GM12878 (cell line): ENCODE results near the gene SLC1A1. TPM values are rescaled to one million over a fixed set of nuclear protein-coding genes. Genes with fewer than 3 reads are reported as not detected.

Experiments
- ASH2L ChIP-seq: fragments of 300-600, 200-600 bp; sonication (generic); IDR thresholded peaks from 2 replicates; pipeline ENCODE4 v1.6.1; 2017; ENCODE audit warnings: low read depth, mild to moderate bottlenecking, borderline replicate concordance
- CHD2 ChIP-seq: IDR thresholded peaks from 2 replicates; pipeline ENCODE4 v1.6.1; 2011; ENCODE audit warnings: low read depth, low read length, improper control_type of control experiment, borderline replicate concordance
- DPF2 ChIP-seq: fragments of 450-650 bp; IDR thresholded peaks from 2 replicates; pipeline ENCODE4 v1.6.1; 2017; ENCODE audit warnings: mild to moderate bottlenecking
- EED ChIP-seq: sonication (generic); IDR thresholded peaks from 2 replicates; pipeline ENCODE4 v1.6.1; 2016; ENCODE audit warnings: antibody characterized with exemption, low read depth
- EGR1 ChIP-seq, 2 experiments: IDR thresholded peaks; 1 replicate in 1 of 2; 2 replicates in 1 of 2; pipeline ENCODE4 v1.6.1; 2011 to 2012; ENCODE audit warnings: low read depth in 2 of 2, low read length in 2 of 2, borderline replicate concordance in 1 of 2, mild to moderate bottlenecking in 1 of 2, moderate library complexity in 1 of 2
- GATAD2B ChIP-seq: fragments of 450-650 bp; conservative IDR thresholded peaks from 2 replicates; pipeline ENCODE4 v1.6.1; 2017; ENCODE audit warnings: low read depth, mild to moderate bottlenecking, moderate library complexity
- HDGF ChIP-seq: fragments of 450-650 bp; IDR thresholded peaks from 2 replicates; pipeline ENCODE4 v1.6.1; 2016; ENCODE audit warnings: antibody characterized with exemption
- IRF4 ChIP-seq: IDR thresholded peaks from 2 replicates; pipeline ENCODE4 v1.6.1; 2011; ENCODE audit warnings: low read depth, low read length
- KLF5 ChIP-seq: fragments of 450-650 bp; IDR thresholded peaks from 2 replicates; pipeline ENCODE4 v1.6.1; 2014; ENCODE audit warnings: mild to moderate bottlenecking; ENCODE audit not compliant: partially characterized antibody
- MYB ChIP-seq: fragments of 150-350 bp; IDR thresholded peaks from 2 replicates; pipeline ENCODE4 v1.6.1; 2014; ENCODE audit warnings: mild to moderate bottlenecking, low read depth, low read length, borderline replicate concordance
- MYC ChIP-seq: IDR thresholded peaks from 2 replicates; pipeline ENCODE4 v1.6.1; 2011; ENCODE audit warnings: mild to moderate bottlenecking, low read length, moderate library complexity, inconsistent platforms; ENCODE audit not compliant: insufficient read depth, insufficient replicate concordance, insufficient read length, severe bottlenecking
- NFIC ChIP-seq: IDR thresholded peaks from 2 replicates; pipeline ENCODE4 v1.6.1; 2012; ENCODE audit warnings: low read depth, mild to moderate bottlenecking, inconsistent platforms, low read length, moderate library complexity
- NFYA ChIP-seq: IDR thresholded peaks from 2 replicates; pipeline ENCODE4 v1.6.1; 2011; ENCODE audit warnings: low read depth, mild to moderate bottlenecking, low read length, improper control_type of control experiment, borderline replicate concordance
- RAD21 ChIP-seq: IDR thresholded peaks from 2 replicates; pipeline ENCODE4 v1.6.1; 2011; ENCODE audit warnings: mild to moderate bottlenecking, low read depth, low read length, moderate library complexity; ENCODE audit not compliant: insufficient read depth
- RB1 ChIP-seq: fragments of 450-650 bp; formaldehyde crosslinking; IDR thresholded peaks from 2 replicates; pipeline ENCODE4 v1.6.1; 2017; ENCODE audit warnings: mild to moderate bottlenecking, borderline replicate concordance
- RUNX3 ChIP-seq: IDR thresholded peaks from 2 replicates; pipeline ENCODE4 v1.6.1; 2012; ENCODE audit warnings: low read length, inconsistent platforms
- SMC3 ChIP-seq: IDR thresholded peaks from 2 replicates; pipeline ENCODE4 v1.6.1; 2011; ENCODE audit warnings: low read length, improper control_type of control experiment, borderline replicate concordance
- SPI1 ChIP-seq: IDR thresholded peaks from 2 replicates; pipeline ENCODE4 v1.6.1; 2011; ENCODE audit warnings: low read depth, mild to moderate bottlenecking, low read length, moderate library complexity, borderline replicate concordance; ENCODE audit not compliant: insufficient read depth
- YY1 ChIP-seq: IDR thresholded peaks from 2 replicates; pipeline ENCODE4 v1.6.1; 2011; ENCODE audit warnings: low read depth, mild to moderate bottlenecking, low read length
- ZNF207 ChIP-seq: fragments of 450-650 bp; IDR thresholded peaks from 2 replicates; pipeline ENCODE4 v1.6.1; 2014; ENCODE audit warnings: antibody characterized with exemption, mild to moderate bottlenecking, borderline replicate concordance
- ZNF274 ChIP-seq: IDR thresholded peaks from one replicate; pipeline ENCODE4 v1.8.0; 2011; ENCODE audit not compliant: insufficient read length, insufficient read depth
- ZSCAN29 ChIP-seq: fragments of 450-650 bp; IDR thresholded peaks from 2 replicates; pipeline ENCODE4 v1.6.1; 2017; ENCODE audit warnings: mild to moderate bottlenecking, moderate library complexity
- polyA plus RNA-seq, 11 experiments: library from polyadenylated mRNA; depleted of rRNA in 4 of 11; unstranded in 6 of 11; stranded (reverse) in 5 of 11; fragments of >200 nt; fragmentation: Nextera tagmentation in 4 of 11; fragmentation: Illumina TruSeq in 1 of 11; extraction: Ambion mirVana in 4 of 11; extraction: Trizol in 1 of 11; gene quantifications; 1 replicate in 1 of 11; 2 replicates in 10 of 11; pipeline versions ENCODE4 v1.2.1 to v1.2.3, GENCODE V29; 2011 to 2016; ENCODE audit warnings: inconsistent platforms in 2 of 11, missing spikeins in 2 of 11, low read depth in 1 of 11
- total RNA-seq, 4 experiments: library from RNA; depleted of rRNA in 3 of 4; stranded (reverse); fragments of >200 nt in 3 of 4; fragmentation: Illumina TruSeq in 1 of 4; extraction: Trizol in 1 of 4; gene quantifications; 2 replicates each; pipeline versions ENCODE4 v1.2.1 to v1.2.3, GENCODE V29; 2013 to 2021
- TF ChIP-seq, protein P1 (sequence below): fragments of 450-650 bp; conservative IDR thresholded peaks from 2 replicates; pipeline ENCODE4 v1.6.1; 2017; ENCODE audit warnings: mild to moderate bottlenecking, moderate library complexity
- TF ChIP-seq, protein P2 (sequence below): fragments of 450-650 bp; IDR thresholded peaks from 2 replicates; pipeline ENCODE4 v1.6.1; 2016; ENCODE audit warnings: mild to moderate bottlenecking
- TF ChIP-seq, protein P3 (sequence below): fragments of 150-350 bp; IDR thresholded peaks from 2 replicates; pipeline ENCODE4 v1.6.1; 2014; ENCODE audit warnings: mild to moderate bottlenecking, low read depth, low read length

The SLC1A1 gene
- total and polyA plus RNA-seq, 10 of the 15 experiments (the other 5 are each of a cell fraction or from before 2014, with no cell fraction given): 4.2 to 24.9 (median 18.3) TPM

DNA sequence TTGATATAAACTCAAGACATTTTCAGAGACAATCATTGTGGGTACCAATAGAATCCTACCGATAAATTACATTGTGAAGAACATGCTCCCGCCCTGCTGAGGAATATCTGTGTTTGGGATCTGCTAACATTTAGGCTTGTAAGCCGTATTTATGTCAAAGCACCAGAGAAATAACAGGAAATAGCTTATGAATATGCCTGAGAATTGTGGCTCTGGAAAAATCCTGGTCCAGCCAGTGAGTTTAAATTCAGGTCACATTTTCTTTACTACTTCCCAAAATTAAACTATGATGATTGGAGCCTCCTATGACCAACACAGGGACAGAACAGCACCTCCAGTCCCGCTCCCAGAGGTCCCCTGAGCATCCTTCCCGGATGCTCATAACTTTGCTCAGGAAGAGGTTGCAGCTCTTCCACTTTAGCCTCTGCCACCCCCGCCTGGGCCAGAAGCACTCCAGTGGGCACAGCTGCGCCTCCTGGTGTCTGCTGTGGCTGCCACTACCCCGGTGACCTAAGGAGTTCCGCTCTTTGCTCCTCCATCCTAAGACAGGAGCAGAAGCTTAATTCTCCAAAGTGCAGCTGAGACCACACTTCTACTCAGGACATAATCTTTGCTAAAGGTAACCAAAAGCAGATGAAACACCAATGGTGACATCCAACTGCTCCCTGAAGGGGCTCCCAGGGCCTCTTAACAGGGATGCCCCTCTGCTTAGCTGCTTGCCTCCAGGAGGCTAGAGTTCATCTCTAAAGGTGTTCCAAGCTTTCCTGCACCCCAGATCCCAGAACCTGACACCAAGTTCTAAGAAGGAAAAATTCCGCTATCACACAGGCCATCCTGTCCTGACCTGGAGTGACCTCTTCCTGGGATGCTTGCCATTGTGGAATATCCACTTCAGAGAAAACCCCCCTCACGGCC, 58.8 kb downstream of the SLC1A1 start (continued):
- TF ChIP-seq EGR1 (IDR thresholded peaks at IDR 0.05; ENCODE audit: borderline replicate concordance in 1 of 2, low read depth in 2 of 2, low read length in 2 of 2) (peak in 1 of 2 experiments; percentile 80; a peak in 2 of 3 replicates), MYB (no peak), GATAD2B (no peak), SPI1 (peak; percentile 17; the same call in 1 of the 2 replicates), RUNX3 (0 out of 2 replicates have a peak, but pooled peaks have one; percentile 10), EED (no peak), DPF2 (no peak), ZNF274 (no peak), RB1 (no peak), KLF5 (no peak), NFIC (no peak), ZNF207 (no peak), SMC3 (peak; percentile 88), YY1 (0 out of 2 replicates have a peak, but pooled peaks have one; percentile 62), CHD2 (no peak), MYC (no peak), NFYA (no peak), IRF4 (peak; percentile 20; the same call in 1 of the 2 replicates), RAD21 (peak; percentile 73), ASH2L (no peak), HDGF (no peak), ZSCAN29 (no peak)
- TF ChIP-seq, protein P1, sequence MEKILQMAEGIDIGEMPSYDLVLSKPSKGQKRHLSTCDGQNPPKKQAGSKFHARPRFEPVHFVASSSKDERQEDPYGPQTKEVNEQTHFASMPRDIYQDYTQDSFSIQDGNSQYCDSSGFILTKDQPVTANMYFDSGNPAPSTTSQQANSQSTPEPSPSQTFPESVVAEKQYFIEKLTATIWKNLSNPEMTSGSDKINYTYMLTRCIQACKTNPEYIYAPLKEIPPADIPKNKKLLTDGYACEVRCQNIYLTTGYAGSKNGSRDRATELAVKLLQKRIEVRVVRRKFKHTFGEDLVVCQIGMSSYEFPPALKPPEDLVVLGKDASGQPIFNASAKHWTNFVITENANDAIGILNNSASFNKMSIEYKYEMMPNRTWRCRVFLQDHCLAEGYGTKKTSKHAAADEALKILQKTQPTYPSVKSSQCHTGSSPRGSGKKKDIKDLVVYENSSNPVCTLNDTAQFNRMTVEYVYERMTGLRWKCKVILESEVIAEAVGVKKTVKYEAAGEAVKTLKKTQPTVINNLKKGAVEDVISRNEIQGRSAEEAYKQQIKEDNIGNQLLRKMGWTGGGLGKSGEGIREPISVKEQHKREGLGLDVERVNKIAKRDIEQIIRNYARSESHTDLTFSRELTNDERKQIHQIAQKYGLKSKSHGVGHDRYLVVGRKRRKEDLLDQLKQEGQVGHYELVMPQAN: no peak
- TF ChIP-seq, protein P2, sequence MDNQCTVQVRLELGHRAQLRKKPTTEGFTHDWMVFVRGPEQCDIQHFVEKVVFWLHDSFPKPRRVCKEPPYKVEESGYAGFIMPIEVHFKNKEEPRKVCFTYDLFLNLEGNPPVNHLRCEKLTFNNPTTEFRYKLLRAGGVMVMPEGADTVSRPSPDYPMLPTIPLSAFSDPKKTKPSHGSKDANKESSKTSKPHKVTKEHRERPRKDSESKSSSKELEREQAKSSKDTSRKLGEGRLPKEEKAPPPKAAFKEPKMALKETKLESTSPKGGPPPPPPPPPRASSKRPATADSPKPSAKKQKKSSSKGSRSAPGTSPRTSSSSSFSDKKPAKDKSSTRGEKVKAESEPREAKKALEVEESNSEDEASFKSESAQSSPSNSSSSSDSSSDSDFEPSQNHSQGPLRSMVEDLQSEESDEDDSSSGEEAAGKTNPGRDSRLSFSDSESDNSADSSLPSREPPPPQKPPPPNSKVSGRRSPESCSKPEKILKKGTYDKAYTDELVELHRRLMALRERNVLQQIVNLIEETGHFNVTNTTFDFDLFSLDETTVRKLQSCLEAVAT: no peak
- TF ChIP-seq, protein P3, sequence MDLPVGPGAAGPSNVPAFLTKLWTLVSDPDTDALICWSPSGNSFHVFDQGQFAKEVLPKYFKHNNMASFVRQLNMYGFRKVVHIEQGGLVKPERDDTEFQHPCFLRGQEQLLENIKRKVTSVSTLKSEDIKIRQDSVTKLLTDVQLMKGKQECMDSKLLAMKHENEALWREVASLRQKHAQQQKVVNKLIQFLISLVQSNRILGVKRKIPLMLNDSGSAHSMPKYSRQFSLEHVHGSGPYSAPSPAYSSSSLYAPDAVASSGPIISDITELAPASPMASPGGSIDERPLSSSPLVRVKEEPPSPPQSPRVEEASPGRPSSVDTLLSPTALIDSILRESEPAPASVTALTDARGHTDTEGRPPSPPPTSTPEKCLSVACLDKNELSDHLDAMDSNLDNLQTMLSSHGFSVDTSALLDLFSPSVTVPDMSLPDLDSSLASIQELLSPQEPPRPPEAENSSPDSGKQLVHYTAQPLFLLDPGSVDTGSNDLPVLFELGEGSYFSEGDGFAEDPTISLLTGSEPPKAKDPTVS: no peak
